NCI-H82 treated with DMSO at 0.1 percent for 48 hours (cell line): ENCODE data around the gene CREG2.
"Not testable (repeated sequence)": the region's sequence is repeated elsewhere in the genome, so short reads cannot be mapped to it uniquely, and the experiment has no call there.

Experiments
- DNase-seq: peaks from one replicate; lab custom pipeline; 2025; ENCODE audit not compliant: unreplicated experiment; lab: John Stamatoyannopoulos, UW

Gene CREG2

DNA sequence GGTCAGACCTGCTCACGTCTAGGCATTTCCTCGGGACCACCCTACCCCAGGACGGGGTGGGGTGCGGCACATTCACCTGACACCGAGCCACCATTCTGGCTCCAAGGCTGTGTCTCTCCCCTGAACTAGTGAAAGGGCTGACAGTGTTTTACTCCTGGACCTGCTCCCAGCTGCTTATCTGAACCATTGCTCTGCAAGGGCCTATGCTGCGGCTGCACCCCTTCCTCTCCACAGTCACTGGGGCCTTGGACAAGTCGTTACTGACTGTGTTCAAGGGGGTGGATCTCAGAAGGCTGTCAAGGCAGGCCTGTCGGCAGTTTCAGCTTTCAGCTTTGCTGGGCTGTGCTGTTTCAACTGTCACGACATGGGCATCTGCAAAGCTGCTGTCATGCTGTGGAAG lies 11.7 kb downstream of the CREG2 start:
- no peak for DNase-seq

DNA sequence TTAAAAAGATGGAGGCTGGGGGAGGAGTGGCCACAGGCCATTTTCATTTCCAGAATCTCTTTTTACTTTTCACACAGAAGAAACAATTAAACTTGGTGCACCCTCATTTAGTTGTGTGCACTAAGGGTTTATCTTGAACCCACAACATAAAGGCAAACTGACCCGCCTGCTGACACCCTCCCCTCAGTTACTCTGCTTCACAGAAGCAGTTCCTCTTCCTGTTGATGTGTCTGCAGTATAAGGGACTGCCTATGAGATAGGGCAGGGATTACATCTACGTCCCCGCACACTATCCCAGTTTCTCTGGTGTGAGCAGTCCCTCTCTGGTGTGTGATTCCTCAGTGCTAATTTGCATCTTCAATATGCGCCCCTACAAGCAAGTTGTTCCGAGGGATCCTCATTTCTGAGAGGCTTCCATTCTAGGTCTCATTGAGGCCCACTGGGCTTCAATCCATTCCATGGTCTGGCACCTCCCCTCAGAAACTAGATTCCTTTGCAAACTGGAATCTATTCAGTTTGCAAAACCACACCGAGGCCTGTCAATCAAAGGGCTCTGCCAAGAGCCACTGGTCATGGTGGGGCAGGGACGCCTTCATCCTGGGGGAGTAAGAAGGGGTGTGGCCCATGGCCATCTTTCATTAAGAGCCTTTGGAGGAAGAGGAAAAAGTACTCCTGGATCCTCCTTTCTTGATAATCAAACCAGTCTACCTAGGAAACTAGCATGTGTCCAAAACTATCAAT lies 12.3 kb downstream of the CREG2 start:
- DNase-seq = no peak

- no peak for DNase-seq
Observed at GRCh38 chr2:101372792-101373191, 14.5 kb downstream of the CREG2 start.

GRCh38 chr2:101371636-101372035 lies 15.7 kb downstream of the CREG2 start:
- DNase-seq = no peak

DNA sequence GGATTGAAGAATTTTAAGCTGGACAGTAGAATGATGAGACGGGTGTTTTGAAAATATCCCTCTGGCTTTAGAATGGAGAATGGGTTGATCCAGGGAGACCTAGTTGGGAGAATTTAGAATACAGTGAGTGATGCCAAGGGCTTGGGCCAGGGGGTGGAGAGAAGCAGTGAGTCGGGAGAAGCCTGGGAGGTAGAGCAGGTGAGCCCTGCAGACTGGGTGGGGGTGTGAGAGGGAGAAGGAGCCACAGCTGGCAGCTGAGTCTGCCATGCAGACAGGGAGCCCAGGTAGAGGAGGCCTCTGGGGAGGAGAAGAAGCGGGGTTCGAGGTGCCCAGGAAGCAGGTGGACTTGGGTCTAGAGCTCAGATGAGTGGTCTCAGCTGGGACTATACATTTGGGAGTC lies 18.2 kb downstream of the CREG2 start:
- DNase-seq = no peak

DNA sequence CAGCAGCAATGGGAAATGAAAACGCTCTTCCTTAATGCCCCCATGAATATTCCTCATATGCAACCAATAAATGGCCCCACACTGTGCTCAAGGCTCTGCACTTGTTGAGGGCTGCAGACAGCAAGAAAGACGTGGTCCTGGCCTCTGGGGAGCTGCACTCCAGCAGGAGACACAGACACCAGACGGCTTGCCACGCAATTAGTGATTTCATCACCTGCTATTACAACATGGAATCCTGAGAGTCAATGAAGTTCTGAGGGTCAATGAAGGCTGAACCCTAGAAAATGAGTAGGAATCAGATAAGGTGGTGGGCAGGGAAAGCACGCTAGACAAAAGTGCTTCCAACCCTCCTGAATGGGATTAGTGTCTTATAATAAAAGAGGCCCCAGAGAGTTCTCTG lies 18.9 kb downstream of the CREG2 start:
- DNase-seq = no peak

GRCh38 chr2:101367508-101367907 lies 19.8 kb downstream of the CREG2 start:
- DNase-seq = peak; percentile 80

- DNase-seq = no peak
Observed at GRCh38 chr2:101364878-101365277, 22.4 kb downstream of the CREG2 start.

DNA sequence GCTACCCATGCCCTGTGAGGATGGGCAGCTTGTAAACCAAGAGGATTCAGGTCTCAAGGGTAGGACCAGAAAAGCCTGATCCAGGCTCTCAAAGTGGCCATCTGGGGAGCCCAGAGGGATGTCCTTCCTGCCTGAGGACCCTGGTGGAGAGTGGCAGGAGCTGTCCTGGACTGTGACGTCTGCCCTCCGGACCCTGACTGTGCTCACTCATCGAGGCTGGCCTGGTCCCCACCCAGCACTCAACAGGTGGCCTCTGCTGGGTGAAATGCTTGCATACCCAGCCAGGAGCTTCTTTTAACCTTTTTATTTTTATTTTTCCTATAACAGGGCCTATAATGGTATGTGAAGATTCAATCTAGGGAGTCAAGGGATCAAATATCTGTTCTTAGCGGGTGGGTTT lies 24.5 kb downstream of the CREG2 start:
- no peak for DNase-seq

GRCh38 chr2:101362316-101362715 lies 25.0 kb downstream of the CREG2 start:
- DNase-seq = no peak

DNA sequence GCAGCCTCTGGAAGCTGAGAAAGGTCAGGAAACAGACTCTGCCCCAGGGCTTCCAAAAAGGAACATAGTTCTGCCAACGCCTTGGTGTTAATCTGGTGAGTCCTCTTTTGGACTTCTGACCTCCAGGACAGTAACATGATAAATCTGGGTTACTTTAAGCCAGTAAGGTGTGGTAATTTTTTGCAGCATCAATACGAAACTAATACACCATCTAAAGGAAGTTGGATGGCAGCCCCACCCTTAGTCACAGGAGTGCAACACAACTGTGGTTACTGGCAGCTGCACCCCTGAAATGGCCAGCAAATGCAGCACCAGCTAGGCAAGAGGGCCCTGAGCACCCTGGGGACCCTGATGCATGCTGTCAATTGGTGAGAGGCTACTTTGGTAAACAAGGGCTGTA lies 25.8 kb downstream of the CREG2 start:
- DNase-seq = no peak

DNA sequence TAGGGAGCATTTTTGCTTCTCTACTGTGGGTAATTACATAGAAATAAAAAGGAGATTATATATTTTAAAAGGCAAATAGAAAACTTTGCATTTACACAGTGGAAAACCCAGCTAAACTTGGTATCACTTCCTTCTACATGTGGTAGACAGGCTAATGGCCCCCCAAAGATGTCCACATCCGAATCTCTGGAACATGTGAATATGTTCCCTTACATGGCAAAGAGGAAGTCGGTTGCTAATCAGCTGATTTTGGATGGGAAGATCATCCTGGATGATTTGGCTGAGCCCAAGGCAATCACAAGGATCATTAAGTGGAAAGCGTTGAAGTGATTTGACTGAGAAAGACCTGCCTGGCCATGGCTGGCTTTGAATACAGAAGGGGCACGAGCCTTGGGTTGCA lies 26.2 kb downstream of the CREG2 start:
- DNase-seq = no peak

DNA sequence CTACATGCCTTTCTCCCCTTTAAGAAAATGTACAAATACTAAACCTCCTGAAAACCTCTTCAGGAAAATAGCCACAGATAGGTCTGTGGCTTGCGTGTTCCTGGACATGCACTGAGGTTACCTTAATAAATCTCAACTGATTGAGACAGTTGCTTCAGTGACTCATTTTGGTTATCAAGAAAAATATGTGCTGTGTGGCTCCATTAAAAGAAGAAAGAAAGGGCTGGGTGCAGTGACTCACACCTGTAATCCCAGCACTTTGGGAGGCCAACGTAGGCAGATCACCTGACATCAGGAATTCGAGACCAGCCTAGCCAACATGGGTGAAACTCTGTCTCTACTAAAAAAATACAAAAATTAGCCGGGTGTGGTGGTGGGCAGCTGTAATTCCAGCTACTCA lies 27.1 kb downstream of the CREG2 start:
- DNase-seq = no peak

- DNase-seq = no peak
Observed at GRCh38 chr2:101359410-101359954, 27.8 kb downstream of the CREG2 start.

- DNase-seq = no peak
Observed at GRCh38 chr2:101357376-101357775, 29.9 kb downstream of the CREG2 start.

DNA sequence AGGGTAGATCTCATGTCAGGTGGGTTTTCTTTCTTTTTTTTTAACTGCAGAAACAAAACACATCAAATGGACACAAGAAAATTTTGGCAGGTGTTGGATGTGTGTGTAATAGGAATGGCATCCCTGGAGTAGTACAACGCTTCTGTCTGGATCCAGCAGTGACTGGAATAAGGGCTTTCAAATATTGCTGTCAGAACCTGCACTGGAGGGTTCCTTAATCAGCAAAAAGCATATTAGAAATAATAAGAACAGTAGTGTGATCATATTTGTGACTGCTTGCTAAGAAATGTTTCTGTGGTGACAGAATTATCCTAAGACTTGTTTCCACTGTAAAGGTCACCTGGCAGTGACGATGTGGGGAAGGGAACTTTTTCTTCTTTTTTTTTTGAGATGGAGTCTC lies 30.8 kb downstream of the CREG2 start:
- no peak for DNase-seq

- no peak for DNase-seq
Observed at GRCh38 chr2:101356055-101356454, 31.2 kb downstream of the CREG2 start.

DNA sequence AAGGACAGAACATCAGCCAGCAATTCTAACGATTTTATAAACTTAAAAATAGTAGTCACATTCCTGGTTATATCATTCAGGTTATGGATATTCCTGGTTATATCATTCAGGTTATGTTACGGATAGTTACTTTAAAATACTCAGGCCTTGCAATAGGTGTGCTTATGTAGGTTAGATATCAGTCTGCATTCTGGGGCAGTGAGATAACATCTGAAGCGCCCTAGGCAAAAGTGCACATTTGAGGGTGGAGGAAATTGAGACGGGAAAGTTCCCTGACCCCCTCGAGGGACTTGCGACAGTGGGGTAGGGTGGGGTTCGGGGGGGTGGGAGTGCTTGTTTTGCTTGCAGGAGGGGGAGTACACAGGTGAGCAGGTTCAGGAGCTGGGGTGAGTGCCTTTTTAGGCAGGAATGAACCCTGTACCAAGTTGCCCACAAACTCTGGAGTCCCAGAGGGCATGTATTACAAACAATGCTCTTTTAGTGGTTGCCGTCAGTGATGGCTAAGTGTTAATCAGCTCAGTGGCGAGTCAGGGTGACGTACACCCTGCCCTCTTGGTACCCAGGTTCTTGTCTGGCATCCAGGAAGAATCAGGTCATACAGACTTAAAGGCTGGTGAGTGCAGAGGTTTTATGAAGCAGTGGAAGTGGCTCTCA lies 31.8 kb downstream of the CREG2 start:
- no peak for DNase-seq

DNA sequence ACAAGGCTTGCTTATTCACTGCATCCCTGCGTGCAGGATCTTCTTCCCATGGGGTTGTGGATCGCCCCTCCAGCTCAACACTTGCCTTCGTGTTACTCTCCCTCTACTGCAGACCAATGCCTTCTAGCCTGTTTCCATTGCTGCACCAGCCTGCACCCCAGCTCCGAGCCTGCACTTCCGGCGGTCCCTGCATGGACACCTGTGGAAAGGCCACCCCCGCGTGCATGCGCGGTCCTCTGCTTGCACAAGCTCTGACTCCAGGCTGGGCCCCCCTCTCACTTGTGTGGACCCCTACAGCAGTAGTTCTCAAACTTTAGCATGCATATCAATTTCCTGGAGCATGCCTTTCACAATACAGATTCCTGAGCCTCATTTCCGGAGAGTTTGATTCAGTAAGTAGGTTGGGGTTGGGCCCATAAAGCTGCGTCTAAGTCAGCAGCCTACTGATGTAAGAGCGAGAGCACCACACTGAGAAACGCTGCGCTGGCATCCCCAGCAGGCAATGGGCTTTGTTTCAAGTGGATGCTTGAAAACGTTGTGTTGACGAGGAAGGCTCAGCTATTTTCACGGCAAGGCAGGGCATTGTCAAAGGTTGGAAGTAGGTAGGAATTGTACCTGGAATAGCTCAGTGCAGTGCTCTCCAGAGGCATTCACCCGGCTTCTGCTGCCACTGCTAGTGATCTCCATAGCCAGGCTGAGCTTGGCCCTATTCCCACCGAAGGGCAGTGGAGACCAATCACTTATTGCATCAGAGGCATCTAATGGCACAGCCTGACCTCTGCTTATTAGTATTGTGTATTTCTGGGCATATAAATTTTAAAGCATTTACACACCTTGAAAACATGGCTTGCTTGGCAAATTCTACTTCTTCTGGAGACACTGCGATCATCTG lies 32.6 kb downstream of the CREG2 start:
- no peak for DNase-seq

- DNase-seq = not testable (repeated sequence)
Observed at GRCh38 chr2:101352631-101353030, 34.7 kb downstream of the CREG2 start.

DNA sequence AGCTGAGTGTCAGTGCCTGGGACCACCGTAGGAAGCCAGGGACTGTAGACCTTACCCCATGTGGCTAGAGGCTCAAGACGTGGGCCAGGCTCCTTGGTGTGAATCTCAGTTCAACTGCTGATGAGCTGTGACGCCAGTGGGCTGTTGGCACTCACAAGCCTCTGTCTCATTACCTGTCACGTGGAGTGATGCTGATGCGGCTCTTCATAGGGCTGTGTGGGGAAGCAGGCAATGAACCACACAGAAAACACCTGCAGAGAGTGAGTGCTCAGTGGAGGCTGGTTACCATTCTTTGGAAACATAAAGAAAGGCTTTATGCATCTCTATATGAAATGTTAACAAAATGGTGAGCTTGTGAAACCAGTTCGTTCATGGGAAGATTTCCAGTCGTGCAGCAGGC lies 36.1 kb downstream of the CREG2 start:
- DNase-seq = no peak
